Measurements from ENCODE around the gene AFMID.

The AFMID gene

GRCh38 chr17:78238823-78239488, 51.8 kb downstream of the AFMID start:
- H3K9me3 ChIP-seq (ENCODE audit: control insufficient read depth, low read length): no peaks in the 10 kb centered on the region
- H4K8ac ChIP-seq (ENCODE audit: low read length): no peak overlapping the region
- no peak overlapping the region for H2BK120ac ChIP-seq (ENCODE audit: low read depth, low read length)
- H3K23ac ChIP-seq (ENCODE audit: low read length in 2 of 2): no peak overlapping the region
- H3K4me3 ChIP-seq (ENCODE audit: insufficient read depth in 1 of 2, low read depth in 1 of 2, low read length in 2 of 2): no peak overlapping the region
- no peak overlapping the region for H4K91ac ChIP-seq (ENCODE audit: low read length)
- H2AK5ac ChIP-seq (ENCODE audit: low read length, severe bottlenecking): no peak overlapping the region
- H3K36me3 ChIP-seq (ENCODE audit: control insufficient read depth in 1 of 2, insufficient read depth in 2 of 2, low read depth in 1 of 2, low read length in 2 of 2): peaks cover 0 to 3% of the 10 kb centered on the region in 2 experiments
- no peaks in the 10 kb centered on the region for H3K79me1 ChIP-seq (replicated peaks; ENCODE audit: low read length, poor library complexity, severe bottlenecking)
- H2AFZ ChIP-seq (ENCODE audit: low read depth, low read length): no peak overlapping the region
- H2BK15ac ChIP-seq (ENCODE audit: low read depth, poor library complexity, severe bottlenecking): no peak overlapping the region
- no peak overlapping the region for H3K9ac ChIP-seq (ENCODE audit: low read length)
- no peak overlapping the region for H3K4ac ChIP-seq (ENCODE audit: low read depth in 1 of 2, low read length in 2 of 2)
- no peak overlapping the region for H3K18ac ChIP-seq (ENCODE audit: low read depth in 1 of 2, low read length in 2 of 2)
- no peak for DNase-seq
- WGBS: 85% methylated on average over 20 of the region's 20 CpGs
- no peak overlapping the region for H2BK12ac ChIP-seq (ENCODE audit: low read length in 2 of 2)
- H3K4me1 ChIP-seq (ENCODE audit: control insufficient read depth, insufficient read depth, low read depth, low read length): peaks cover 23% of the 10 kb centered on the region
- peaks cover 0 to 28% of the 10 kb centered on the region in 2 experiments for H3K27me3 ChIP-seq (ENCODE audit: control insufficient read depth in 1 of 2, insufficient read depth in 1 of 2, low read length in 2 of 2)
- H3K27ac ChIP-seq (ENCODE audit: low read length, poor library complexity, severe bottlenecking): no peak overlapping the region
- no peak overlapping the region for H3K14ac ChIP-seq (ENCODE audit: low read length in 2 of 2)
- no peak overlapping the region for H3K4me2 ChIP-seq (ENCODE audit: low read length, poor library complexity, severe bottlenecking)
- no peak overlapping the region for H2BK5ac ChIP-seq (ENCODE audit: low read depth, low read length, poor library complexity, severe bottlenecking)

- H2AFZ ChIP-seq (ENCODE audit: low read depth, low read length): no peak overlapping the region
- peaks cover 0 to under 1% of the 10 kb centered on the region in 2 experiments for H3K36me3 ChIP-seq (ENCODE audit: control insufficient read depth in 1 of 2, insufficient read depth in 2 of 2, low read depth in 1 of 2, low read length in 2 of 2)
These were observed 52.3 kb downstream of the AFMID start for GRCh38 chr17:78239489-78239931.

GRCh38 chr17:78240012-78240655, 53.0 kb downstream of the AFMID start:
- Histone ChIP-seq H2BK5ac (ENCODE audit: low read depth, low read length, poor library complexity, severe bottlenecking) (no peak overlapping the region), H3K4me1 (ENCODE audit: control insufficient read depth, insufficient read depth, low read depth, low read length) (peaks cover 23% of the 10 kb centered on the region), H2AFZ (ENCODE audit: low read depth, low read length) (no peak overlapping the region), H2BK120ac (ENCODE audit: low read depth, low read length) (no peak overlapping the region), H2BK12ac (ENCODE audit: low read length in 2 of 2) (no peak overlapping the region), H3K23ac (ENCODE audit: low read length in 2 of 2) (no peak overlapping the region), H3K27ac (ENCODE audit: low read length, poor library complexity, severe bottlenecking) (no peak overlapping the region), H3K4ac (ENCODE audit: low read depth in 1 of 2, low read length in 2 of 2) (no peak overlapping the region), H3K14ac (ENCODE audit: low read length in 2 of 2) (no peak overlapping the region), H3K9ac (ENCODE audit: low read length) (no peak overlapping the region), H3K4me3 (ENCODE audit: insufficient read depth in 1 of 2, low read depth in 1 of 2, low read length in 2 of 2) (no peak overlapping the region), H4K91ac (ENCODE audit: low read length) (no peak overlapping the region), H3K4me2 (ENCODE audit: low read length, poor library complexity, severe bottlenecking) (no peak overlapping the region), H3K36me3 (ENCODE audit: control insufficient read depth in 1 of 2, insufficient read depth in 2 of 2, low read depth in 1 of 2, low read length in 2 of 2) (no peaks in the 10 kb centered on the region), H3K18ac (ENCODE audit: low read depth in 1 of 2, low read length in 2 of 2) (no peak overlapping the region), H4K8ac (ENCODE audit: low read length) (no peak overlapping the region), H2AK5ac (ENCODE audit: low read length, severe bottlenecking) (no peak overlapping the region), H3K79me1 (replicated peaks; ENCODE audit: low read length, poor library complexity, severe bottlenecking) (no peaks in the 10 kb centered on the region), H3K9me3 (ENCODE audit: control insufficient read depth, low read length) (no peaks in the 10 kb centered on the region), H3K27me3 (ENCODE audit: control insufficient read depth in 1 of 2, insufficient read depth in 1 of 2, low read length in 2 of 2) (peaks cover 0 to 26% of the 10 kb centered on the region in 2 experiments), H2BK15ac (ENCODE audit: low read depth, poor library complexity, severe bottlenecking) (no peak overlapping the region)
- DNase-seq: no peak
- 83% methylated on average over 9 of the region's 12 CpGs for WGBS

More at GRCh38 chr17:78239489-78239931, 52.3 kb downstream of the AFMID start:
- Histone ChIP-seq H3K18ac (ENCODE audit: low read depth in 1 of 2, low read length in 2 of 2) (no peak overlapping the region), H3K27me3 (ENCODE audit: control insufficient read depth in 1 of 2, insufficient read depth in 1 of 2, low read length in 2 of 2) (peaks cover 0 to 26% of the 10 kb centered on the region in 2 experiments), H2BK5ac (ENCODE audit: low read depth, low read length, poor library complexity, severe bottlenecking) (no peak overlapping the region), H3K4me2 (ENCODE audit: low read length, poor library complexity, severe bottlenecking) (no peak overlapping the region), H3K4ac (ENCODE audit: low read depth in 1 of 2, low read length in 2 of 2) (no peak overlapping the region), H2BK12ac (ENCODE audit: low read length in 2 of 2) (no peak overlapping the region), H3K4me1 (ENCODE audit: control insufficient read depth, insufficient read depth, low read depth, low read length) (peaks cover 23% of the 10 kb centered on the region), H3K27ac (ENCODE audit: low read length, poor library complexity, severe bottlenecking) (no peak overlapping the region), H4K91ac (ENCODE audit: low read length) (no peak overlapping the region), H3K9ac (ENCODE audit: low read length) (no peak overlapping the region), H2BK120ac (ENCODE audit: low read depth, low read length) (no peak overlapping the region), H3K4me3 (ENCODE audit: insufficient read depth in 1 of 2, low read depth in 1 of 2, low read length in 2 of 2) (no peak overlapping the region), H3K14ac (ENCODE audit: low read length in 2 of 2) (no peak overlapping the region), H2AK5ac (ENCODE audit: low read length, severe bottlenecking) (no peak overlapping the region), H3K23ac (ENCODE audit: low read length in 2 of 2) (no peak overlapping the region), H4K8ac (ENCODE audit: low read length) (no peak overlapping the region), H2BK15ac (ENCODE audit: low read depth, poor library complexity, severe bottlenecking) (no peak overlapping the region), H3K79me1 (replicated peaks; ENCODE audit: low read length, poor library complexity, severe bottlenecking) (no peaks in the 10 kb centered on the region), H3K9me3 (ENCODE audit: control insufficient read depth, low read length) (no peaks in the 10 kb centered on the region)
- WGBS: 81% methylated on average over 8 of the region's 9 CpGs
- no peak for DNase-seq

- Histone ChIP-seq H3K9ac (ENCODE audit: low read length) (no peak overlapping the region), H2BK15ac (ENCODE audit: low read depth, poor library complexity, severe bottlenecking) (no peak overlapping the region), H2BK12ac (ENCODE audit: low read length in 2 of 2) (no peak overlapping the region), H3K79me1 (replicated peaks; ENCODE audit: low read length, poor library complexity, severe bottlenecking) (no peaks in the 10 kb centered on the region), H3K4ac (ENCODE audit: low read depth in 1 of 2, low read length in 2 of 2) (no peak overlapping the region), H3K9me3 (ENCODE audit: control insufficient read depth, low read length) (no peaks in the 10 kb centered on the region), H2AFZ (ENCODE audit: low read depth, low read length) (no peak overlapping the region), H3K27me3 (ENCODE audit: control insufficient read depth in 1 of 2, insufficient read depth in 1 of 2, low read length in 2 of 2) (peaks cover 0 to 26% of the 10 kb centered on the region in 2 experiments), H3K4me3 (ENCODE audit: insufficient read depth in 1 of 2, low read depth in 1 of 2, low read length in 2 of 2) (no peak overlapping the region), H3K4me2 (ENCODE audit: low read length, poor library complexity, severe bottlenecking) (no peak overlapping the region), H3K23ac (ENCODE audit: low read length in 2 of 2) (no peak overlapping the region), H2BK5ac (ENCODE audit: low read depth, low read length, poor library complexity, severe bottlenecking) (no peak overlapping the region), H3K36me3 (ENCODE audit: control insufficient read depth in 1 of 2, insufficient read depth in 2 of 2, low read depth in 1 of 2, low read length in 2 of 2) (no peaks in the 10 kb centered on the region), H2AK5ac (ENCODE audit: low read length, severe bottlenecking) (no peak overlapping the region), H2BK120ac (ENCODE audit: low read depth, low read length) (no peak overlapping the region), H3K4me1 (ENCODE audit: control insufficient read depth, insufficient read depth, low read depth, low read length) (peaks cover 23% of the 10 kb centered on the region), H4K91ac (ENCODE audit: low read length) (no peak overlapping the region), H3K14ac (ENCODE audit: low read length in 2 of 2) (no peak overlapping the region), H3K18ac (ENCODE audit: low read depth in 1 of 2, low read length in 2 of 2) (no peak overlapping the region), H4K8ac (ENCODE audit: low read length) (no peak overlapping the region), H3K27ac (ENCODE audit: low read length, poor library complexity, severe bottlenecking) (no peak overlapping the region)
- DNase-seq: no peak
- WGBS: 91% methylated on average over 9 of the region's 9 CpGs
These were observed 53.7 kb downstream of the AFMID start for GRCh38 chr17:78240839-78241238.
